Central memory CD4-positive, alpha-beta T cell (primary cell): Measurements from ENCODE around the gene TFF3.

Experiments
- DNase-seq: peaks from one replicate; pipeline ENCODE4 v3.0.0; 2022

TFF3 gene

DNA sequence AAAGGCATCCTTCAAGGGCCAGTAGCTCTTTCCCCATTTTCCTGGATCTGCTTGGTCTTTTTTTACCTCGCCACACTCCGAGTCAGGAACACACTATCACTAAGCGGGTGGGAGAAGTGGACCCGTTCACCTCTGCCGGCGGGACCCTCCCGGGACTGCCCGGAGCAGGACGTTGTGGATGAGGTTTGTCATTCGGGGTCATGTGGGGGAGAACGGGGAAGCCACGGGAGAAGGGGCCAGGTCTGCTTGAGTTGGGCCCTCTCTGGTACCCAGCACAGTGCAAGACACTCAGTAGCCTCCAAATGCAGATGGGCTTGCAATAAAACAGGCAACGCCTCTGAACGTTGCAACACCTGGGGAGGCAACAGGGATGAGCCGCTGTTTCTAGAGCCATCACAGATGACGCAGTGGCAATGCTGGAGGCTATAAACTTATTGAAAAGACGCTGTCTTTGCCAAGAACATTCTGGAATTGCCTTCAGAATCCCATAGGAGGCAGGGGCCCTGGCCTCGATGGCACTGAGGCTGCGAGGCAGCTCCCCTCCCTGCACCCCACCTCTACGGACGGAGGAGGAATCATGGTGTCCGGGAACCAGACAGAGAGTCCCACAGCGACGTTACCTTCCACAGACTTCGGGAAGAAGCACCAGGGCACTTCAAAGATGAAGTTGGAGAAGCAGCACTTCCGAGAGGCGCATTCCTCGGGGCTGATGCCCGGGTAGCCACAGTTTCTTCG lies 31.8 kb upstream of the TFF3 start:
- DNase-seq, result no peak

DNA sequence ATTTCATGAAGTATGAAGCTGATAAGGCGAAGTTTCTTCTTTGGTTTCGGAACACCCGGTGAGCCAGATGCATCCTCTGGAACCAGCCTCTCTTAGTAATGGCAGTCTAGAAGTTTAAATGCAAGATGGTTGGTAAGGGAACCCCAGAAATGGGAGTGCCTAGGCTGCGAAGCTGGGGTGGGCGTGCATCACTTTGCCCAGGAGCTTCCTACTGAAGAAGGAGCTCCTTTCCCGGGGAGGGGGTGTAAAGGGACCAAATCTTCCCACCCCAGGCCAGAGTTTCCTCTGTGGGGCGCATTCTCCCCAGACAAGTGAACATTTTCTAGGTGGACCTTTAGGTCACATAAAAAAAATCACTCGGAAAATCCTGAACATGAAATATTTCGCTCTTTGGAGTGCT lies 31.2 kb upstream of the TFF3 start:
- no peak for DNase-seq

DNA sequence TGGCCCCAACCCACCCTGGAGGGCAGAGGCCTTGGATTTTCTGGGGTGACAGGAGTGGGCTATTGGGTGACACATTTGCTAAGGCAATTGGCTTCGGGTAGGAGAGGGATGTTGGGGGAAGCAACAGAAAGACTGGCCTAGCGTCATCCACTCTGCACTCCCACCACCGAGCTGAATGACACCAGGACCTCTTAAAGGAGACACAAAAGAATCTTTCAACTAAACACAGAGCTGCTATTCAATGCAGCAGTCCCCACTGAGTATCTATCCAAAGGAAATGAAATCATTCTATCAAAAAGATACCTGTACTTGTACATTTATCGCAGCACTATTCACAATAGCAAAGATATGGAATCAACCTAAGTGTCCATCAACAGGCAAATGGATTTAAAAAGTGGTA lies 29.4 kb upstream of the TFF3 start:
- no peak for DNase-seq

DNA sequence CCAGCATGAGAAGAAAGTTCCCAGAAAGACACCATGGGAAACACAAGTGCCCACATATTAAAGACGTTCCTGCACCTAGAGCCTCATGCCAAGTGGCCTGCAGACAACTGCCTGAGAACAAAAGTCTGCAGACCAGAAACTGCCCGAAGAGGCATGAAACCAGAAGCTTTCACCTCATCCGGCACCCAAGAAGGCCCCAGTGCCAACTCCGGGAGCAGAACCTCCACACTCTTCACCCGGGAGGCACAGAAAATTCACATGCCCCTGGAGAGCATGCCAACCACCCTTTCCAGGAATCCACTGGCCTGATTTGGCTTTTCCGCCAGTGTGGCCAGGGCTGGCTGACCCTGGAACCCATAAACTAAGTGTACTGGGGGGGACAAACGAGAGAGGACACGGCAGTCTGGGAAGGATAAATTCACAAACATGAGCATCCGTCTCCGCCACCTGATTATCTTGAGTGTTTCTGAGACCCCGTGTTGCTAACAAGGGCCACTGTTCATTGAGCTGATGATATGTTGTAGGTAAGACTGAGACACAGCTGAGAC lies 28.8 kb upstream of the TFF3 start:
- DNase-seq, result no peak

DNA sequence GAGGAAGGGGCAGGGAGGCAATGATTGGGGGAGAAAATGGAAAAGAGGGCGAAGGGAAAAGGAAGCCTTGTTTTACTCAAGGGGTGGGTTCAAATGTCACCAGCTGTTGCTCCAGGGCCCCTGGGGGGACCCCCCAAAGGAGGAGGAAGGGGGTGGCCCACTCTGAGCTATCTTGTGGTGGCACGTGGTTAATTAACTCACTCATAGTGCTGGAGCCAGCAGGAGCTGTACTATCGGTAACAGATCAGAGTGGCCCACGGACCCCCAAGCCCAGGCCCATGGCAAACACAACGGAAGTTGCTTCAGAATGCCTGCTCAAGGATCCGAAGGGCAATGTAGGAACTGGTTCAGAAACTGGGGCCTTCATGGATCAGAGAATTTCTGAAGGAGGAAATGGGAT lies 28.3 kb upstream of the TFF3 start:
- no peak for DNase-seq

DNA sequence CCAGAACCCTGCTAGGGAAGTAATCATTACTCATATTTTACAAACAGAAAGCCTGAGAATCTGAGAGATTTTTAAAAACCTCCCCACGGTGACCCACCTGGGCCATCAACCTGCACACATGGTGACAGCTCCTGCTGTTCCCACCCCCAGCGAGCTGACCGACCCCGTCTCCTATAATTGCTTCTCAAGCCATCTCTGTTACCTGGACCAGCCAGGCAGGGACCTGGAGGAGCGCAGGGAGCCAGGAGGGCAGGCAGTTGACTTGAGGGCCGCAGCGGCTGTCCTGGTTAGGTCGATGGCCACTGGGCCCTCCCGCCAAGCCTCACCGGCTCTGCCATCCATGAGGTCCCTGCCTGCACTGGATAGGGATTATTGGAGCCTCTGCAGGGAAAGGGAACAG lies 27.9 kb upstream of the TFF3 start:
- no peak for DNase-seq

DNA sequence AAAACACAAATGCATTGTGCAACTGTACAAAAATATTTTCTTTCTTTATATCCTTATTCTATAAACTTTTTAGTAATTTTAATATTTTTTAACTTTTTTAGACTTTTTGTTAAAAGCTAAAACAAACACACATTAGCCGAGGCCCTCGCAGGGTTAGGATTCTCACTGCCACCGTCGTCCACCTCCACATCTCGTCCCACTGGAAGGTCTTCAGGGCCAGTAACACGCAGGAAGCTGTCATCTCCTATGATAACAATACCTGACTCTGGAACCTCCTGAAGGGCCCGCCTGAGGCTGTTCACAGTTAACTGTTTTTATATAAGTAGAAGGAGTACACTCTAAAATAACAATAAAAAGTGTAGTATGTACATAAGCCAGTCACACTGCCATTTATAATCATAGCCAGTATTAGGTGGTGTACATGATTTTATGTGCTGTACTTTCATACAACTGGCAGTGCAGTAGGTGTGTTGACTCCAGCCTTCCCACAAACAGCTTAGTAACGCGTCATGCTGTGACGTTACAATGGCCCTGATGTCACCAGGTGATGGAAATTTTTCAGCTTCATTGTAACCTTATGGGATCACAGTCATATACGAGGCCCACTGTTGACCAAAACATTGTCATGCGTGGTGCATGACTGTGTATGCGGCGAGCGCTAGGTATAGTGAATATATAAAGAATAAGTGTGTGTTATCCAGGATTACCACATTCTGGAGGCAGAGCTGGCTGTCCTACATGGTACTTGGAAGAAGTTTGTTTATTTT lies 26.8 kb upstream of the TFF3 start:
- no peak for DNase-seq

DNA sequence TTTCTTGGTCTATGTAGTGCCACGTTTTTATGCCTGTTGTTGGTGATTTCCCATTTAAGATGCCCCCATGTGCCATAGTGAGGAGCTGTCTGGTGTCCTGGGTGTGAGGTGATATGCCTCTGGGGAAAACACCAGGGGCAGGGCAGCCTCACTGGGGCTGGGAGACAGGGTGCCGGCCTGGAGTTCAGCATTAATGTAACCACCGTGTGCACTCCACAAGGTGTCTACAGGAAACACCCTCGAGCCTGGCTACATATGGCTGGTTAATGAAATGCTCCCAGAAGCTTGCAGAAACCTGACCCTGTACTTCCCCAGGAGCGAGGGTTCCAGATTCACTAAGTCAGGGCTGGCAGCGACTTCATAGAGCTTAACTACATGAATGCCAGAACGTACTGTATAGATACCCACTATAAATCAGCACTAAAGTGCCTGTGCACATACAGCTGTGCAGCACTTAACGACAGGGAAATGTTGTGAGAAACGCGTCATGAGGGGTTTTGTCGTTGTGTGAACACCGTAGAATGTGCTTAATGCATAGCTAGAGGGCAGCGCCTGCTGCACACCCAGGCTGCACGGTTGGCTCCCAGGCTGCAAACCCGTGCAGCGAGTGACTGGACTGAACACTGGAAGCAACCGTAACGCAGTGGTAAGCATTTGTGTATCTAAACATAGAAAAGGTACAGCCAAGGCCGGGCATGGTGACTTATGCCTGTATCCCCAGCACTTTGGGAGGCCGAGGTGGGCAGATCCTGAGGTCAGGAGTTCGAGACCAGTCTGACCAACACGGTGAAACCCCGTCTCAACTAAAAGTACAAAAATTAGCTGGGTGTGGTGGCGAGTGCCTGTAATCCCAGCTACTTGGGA lies 25.2 kb upstream of the TFF3 start:
- DNase-seq, result no peak

DNA sequence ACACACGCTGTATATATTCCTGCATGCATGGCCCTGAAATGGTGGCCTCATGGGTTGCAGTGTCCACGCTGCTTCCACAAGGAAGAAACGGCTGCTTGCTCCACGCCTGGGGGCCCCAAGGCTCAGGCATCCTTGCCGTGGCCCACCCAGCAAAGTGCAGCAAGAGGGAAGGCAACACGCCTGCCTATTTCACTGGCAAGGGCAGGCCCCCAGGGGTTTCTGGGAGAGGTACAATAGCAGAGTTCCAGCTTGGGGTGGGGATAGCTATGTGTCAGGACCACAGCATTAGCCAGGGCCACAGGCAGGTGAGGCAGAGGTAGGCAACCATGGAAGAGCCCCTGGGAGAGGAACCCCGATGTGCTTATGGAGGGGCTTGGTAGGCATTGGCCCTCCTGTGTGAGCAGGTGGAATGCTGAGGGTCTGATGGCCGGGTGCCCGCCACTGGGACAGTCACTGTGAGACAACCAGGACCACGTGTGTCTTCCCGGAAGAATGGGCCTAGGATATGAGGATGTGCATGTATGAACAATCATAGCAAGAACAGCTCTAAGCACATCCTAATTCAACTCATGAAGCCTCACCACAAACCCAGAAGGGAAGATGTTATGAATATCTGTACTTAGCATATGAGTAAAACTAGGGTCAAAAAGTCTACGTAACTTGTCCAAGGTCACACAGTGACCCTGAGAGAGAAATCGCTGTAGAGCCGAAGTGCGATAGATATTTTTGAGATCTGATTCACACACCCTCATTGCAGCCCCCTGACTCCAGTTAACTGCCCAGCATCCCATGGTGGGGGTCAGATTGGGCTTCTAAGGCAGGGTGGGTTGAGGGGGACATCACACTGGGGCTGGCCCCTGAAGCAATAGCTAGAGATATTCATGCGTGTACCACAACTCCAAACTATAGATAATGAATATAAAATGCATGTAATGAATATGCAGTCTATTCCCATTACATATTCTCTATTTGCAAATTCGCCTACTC lies 23.8 kb upstream of the TFF3 start:
- DNase-seq, result no peak

DNA sequence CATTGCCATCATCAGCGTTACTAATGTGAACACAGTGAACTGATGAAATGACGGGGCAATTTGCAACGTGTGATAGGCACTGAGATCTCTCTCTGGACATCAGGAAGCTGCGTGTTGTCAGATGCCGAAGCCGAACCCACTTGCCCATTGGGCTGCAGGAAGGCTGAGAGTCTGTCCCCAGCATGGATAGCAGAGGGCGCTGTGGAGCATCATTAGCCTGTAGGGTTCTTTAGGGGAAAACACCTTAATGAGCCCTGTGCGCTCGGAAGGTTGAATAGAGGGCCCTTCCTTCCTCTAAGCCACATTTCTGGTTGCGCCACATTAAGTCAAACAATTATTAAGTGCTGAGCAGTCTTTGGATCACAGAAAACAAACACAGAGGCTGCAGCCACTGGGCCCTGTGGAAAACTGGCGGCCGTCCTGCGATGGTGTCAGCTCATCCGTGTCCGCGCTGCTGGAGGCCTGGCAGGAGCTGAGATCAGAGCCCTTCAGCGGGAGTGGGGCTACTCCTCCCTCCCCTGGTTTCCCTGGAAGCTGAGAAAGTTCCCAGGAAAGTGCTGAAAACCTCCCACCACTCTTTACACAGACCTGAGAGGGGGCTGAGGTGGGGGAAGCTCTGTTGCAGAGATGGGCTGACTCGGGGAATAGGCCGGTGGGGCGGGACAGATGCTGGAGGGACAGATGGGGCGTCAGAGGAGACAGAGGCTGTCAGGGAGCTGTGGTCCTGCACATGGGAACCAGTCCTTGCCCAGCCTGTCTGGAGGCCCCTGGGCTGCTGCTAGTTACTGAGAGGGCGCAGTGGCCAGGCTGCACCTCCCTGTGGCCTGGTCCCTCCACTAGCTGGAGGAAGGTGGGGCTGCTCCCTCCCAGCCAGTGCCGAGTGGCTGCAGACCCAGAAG lies 22.9 kb upstream of the TFF3 start:
- peak; percentile 76 for DNase-seq

DNA sequence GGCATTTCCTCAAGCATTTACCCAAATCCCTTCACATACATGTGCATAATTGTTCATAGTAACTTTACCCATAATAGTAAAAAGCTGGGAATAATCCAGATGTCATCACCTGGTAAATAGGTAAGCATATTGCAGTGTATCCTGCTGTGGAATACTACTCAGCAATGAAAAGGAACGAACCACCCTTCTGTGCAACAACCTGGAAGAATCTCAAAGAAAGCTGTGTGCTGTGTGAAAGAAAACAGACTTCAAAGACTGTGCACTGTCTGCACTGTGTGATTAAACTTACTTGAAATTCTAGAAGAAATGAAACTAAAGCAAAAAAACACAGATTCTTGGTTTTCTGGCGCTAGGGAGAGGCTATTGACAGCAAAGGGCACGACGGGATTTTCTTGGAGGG lies 22.1 kb upstream of the TFF3 start:
- DNase-seq, result no peak

DNA sequence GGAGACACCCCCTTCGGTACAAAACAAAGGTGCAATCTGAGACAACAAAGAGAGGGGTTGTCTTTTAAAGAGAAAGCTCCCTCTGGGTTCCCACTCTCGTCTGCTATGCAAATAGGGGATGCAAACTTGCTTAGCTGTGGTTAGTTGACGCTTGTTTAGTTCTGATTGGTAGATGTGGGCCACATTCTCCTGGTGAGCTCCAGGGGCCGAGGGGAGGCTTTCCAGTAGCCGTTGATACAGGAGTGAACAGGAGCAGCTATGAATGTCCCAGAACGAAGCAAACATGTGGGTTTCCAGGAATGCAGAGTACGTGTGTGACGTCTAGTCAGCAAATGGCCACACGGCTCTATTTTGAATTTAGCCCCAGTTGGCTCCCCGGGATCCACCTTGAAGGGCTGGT lies 20.8 kb upstream of the TFF3 start:
- no peak for DNase-seq

DNA sequence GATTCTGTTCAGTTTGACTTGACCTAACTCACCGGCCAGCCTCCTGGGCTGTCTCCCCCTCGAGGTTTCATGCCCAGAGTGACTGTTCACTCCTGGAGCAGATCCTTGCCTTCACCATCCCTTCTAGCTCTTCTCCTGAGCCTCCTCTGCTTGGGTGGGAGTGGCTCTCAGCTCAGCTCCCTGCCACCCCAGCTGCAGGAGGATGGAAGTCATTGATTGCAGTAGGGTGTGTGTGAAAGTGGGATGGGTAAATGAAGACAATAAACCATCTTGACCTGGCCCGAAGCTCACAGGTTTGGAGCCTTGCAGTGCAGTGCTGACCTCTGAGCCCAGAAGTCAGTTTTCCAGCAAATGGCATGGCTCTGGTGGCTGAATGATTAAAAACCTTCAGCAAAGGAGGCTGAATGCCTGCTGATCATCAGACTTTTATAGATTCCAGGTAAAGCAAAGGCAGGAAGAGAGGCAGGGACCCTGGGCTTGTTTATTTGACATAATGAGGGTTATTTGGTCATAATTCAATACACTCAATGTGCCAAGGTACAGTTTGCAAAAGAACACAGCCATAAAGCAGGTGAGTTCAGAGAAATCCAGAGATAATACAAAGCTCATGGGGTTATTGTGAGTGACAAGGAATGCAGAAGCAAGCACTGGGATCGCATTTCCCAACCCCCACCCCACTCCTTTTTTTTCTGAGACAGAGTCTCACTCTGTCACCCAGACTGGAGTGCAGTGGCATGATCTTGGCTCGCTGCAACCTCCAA lies 17.5 kb upstream of the TFF3 start:
- DNase-seq, result no peak

DNA sequence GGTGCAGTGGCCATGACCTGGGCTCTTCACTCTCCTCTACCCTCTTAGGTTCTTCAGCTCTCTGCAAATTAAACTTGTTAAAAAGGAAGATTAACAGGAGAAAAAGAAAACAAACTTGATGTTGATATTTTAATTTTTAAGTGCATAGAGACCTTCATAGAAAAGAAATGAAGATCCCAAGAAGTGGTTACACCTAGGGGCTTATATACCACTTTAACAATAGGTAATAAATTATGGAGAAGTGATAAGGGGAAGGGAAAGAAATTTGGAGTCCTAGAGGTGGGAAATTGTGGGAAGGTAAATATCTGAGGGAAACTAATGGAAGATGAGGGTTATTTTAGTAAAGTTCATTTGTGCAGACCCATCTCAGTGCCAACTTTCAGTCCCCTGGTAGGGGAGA lies 16.5 kb upstream of the TFF3 start:
- DNase-seq, result no peak

DNA sequence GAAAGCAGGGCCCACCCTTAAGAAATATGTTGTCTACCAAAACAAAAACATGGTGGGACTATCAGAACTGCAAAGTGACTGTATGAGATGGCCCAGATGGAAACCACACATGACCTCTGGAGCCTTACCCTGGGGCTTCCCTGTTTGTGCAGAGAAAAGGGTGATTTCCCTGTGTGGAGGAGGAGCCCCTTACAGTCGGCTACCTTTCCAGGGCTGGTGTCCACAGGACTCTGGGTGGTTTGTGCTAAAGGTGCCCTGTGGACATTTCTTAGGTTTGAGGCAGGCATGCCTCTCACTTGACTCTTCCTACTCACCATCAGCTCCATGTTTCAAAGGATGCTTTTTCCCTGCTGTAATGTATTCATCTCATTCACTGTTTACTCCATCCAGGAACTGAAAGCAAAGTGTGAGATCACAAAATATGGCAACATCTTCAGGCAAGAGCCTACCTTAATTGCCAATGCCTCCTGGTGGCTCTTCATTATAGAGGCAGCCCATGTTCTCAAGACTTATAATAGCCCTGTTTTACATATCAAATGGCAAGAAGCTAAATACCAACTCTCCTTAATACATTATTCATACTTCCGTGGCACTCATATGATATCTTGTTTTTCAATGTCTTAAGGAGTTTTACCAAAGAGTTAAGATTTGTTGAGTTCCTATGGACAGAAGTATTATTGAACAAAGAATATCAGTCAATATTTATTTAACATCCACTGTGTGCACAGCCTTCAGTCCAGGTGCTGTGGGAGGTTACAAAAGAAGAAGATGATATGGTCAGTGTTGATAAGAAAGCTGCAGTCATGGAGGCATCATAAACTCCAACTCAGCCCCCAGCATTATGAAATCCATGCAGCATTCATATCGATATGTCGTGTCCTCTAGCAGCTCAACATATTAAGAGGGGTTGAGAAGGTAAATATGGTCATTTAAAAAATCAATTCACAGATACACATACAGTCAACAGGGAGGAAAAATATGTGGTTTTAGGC lies 15.5 kb upstream of the TFF3 start:
- no peak for DNase-seq

DNA sequence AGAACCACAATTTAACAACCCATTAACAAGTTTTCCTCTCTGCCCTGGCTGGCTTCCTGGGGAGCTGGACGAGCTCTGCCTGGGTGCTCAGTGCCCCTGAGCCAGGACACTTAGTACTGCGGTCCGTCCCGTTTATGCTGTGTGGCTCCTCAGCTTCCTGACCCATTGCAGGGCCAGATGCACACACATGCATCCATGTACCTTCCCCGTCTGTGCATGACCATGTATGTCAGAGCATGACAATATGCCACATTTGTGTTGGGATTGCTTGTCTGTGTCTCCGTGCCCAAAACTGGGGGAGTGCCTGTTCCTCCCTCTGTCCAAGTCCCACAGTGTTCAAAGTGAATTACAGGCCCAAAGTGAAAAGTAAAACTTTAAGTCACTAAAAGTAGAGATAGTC lies 9.7 kb upstream of the TFF3 start:
- no peak for DNase-seq

DNA sequence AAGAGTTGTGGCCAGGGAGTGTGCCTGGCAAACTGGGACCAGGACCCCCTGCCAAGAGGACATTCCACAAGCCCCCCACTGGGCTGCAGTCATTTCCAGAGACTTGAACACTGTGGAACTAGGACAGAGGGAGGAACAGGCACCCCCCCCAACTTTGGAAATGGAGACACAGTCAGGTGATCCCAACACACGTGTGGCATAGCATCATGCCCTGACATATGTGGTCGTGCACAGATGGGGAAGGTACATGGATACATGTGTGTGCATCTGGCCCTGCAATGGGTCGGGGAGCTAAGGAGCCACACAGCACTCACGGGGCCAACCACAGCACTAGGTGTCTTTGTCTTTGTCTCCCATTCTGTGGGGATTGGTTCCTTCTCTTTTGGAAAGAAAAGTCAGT lies 6.6 kb upstream of the TFF3 start:
- DNase-seq, result no peak

DNA sequence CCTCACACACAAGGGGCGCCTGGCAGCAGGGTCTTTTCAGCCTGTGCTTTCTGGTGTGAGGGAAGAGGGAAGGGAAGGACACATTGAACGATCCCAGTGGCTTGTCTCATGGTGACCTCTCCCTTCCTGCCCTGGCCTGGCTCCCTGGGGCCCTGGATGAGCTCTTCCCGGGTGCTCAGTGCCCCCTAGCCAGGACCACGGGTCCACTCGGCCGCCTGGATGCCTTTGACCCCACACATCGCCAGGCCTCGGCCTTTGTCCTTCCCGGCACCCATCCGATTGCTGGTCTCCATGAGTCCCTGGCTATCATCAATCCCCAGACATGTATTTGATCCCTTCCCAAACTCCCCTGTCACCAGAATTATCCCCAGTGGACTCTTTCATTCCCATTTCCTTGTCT lies 6.0 kb upstream of the TFF3 start:
- no peak for DNase-seq

DNA sequence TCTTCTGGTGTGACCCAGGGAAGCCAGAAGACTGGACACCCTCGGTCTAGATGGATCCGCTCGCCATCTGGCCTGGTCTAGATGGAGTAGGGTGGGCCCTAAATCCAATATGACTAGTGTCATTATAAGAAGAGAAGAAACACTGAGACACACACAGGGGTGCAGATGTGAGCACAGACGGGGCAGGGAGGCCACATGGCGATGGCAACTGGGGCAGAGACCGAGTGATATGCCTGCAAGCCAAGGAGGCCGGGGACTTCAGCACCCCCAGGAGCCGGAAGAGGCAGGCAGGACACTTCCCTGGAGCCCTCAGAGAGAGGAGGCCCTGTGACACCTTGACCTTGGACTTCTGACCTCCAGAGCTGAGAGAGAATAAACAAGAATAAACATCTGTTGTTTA lies 5.6 kb upstream of the TFF3 start:
- no peak for DNase-seq
